H9 (cell line): ENCODE results near the gene CFDP1. TPM values are rescaled to one million over a fixed set of nuclear protein-coding genes. Genes with fewer than 3 reads are reported as not detected.

Source experiments
- DNase-seq: peaks from one replicate; pipeline ENCODE4 v3.0.0-alpha.2; 2017
- H2AFZ ChIP-seq: one replicate; pipeline ENCODE4 v1.6.1; 2013; ENCODE audit warnings: mild to moderate bottlenecking, low read length, control low read depth, moderate library complexity
- H2AK5ac ChIP-seq: 2 replicates; pipeline ENCODE4 v1.6.1; 2013; ENCODE audit warnings: low read length, control low read depth, mixed read lengths; ENCODE audit not compliant: insufficient read length
- H2BK120ac ChIP-seq: one replicate; pipeline ENCODE4 v1.6.1; 2013; ENCODE audit warnings: low read depth, mild to moderate bottlenecking, low read length, control low read depth, inconsistent platforms; ENCODE audit not compliant: poor library complexity, severe bottlenecking
- H2BK12ac ChIP-seq: 2 replicates; pipeline ENCODE4 v1.6.1; 2013; ENCODE audit warnings: low read length, control low read depth, mixed read lengths, low read depth; ENCODE audit not compliant: insufficient read length
- H2BK15ac ChIP-seq: 2 replicates; pipeline ENCODE4 v1.6.1; 2013; ENCODE audit warnings: low read depth, low read length, control low read depth
- H2BK20ac ChIP-seq: one replicate; pipeline ENCODE4 v1.6.1; 2013; ENCODE audit warnings: low read depth, mild to moderate bottlenecking, low read length, control low read depth, inconsistent platforms; ENCODE audit not compliant: poor library complexity, severe bottlenecking
- H2BK5ac ChIP-seq: 2 replicates; pipeline ENCODE4 v1.6.1; 2013; ENCODE audit warnings: low read length, control low read depth, mixed read lengths; ENCODE audit not compliant: insufficient read length
- H3K14ac ChIP-seq: 2 replicates; pipeline ENCODE4 v1.6.1; 2013; ENCODE audit warnings: low read length, control low read depth; ENCODE audit not compliant: insufficient read depth
- H3K18ac ChIP-seq: 2 replicates; pipeline ENCODE4 v1.6.1; 2013; ENCODE audit warnings: low read depth, mild to moderate bottlenecking, mixed read lengths, low read length, control low read depth; ENCODE audit not compliant: insufficient read length
- H3K23ac ChIP-seq: 2 replicates; pipeline ENCODE4 v1.6.1; 2013; ENCODE audit warnings: low read length, control low read depth, mixed read lengths, low read depth; ENCODE audit not compliant: insufficient read length
- H3K23me2 ChIP-seq: 2 replicates; pipeline ENCODE4 v1.6.1; 2013; ENCODE audit warnings: low read depth, mild to moderate bottlenecking, mixed read lengths, low read length, control low read depth; ENCODE audit not compliant: insufficient read length, poor library complexity, severe bottlenecking
- H3K27ac ChIP-seq: 2 replicates; pipeline ENCODE4 v1.5.1; 2013; ENCODE audit warnings: low read length, control low read depth, mixed read lengths, low read depth; ENCODE audit not compliant: insufficient read length
- H3K27me3 ChIP-seq: 2 replicates; pipeline ENCODE4 v1.6.1; 2013; ENCODE audit warnings: low read length, control low read depth, inconsistent platforms; ENCODE audit not compliant: insufficient read depth
- H3K4ac ChIP-seq: 2 replicates; pipeline ENCODE4 v1.6.1; 2013; ENCODE audit warnings: low read depth, mild to moderate bottlenecking, control low read depth, inconsistent platforms, low read length, moderate library complexity
- H3K4me1 ChIP-seq: 2 replicates; pipeline ENCODE4 v1.6.1; 2013; ENCODE audit warnings: low read length, control low read depth, inconsistent platforms; ENCODE audit not compliant: insufficient read depth
- H3K4me2 ChIP-seq: 2 replicates; pipeline ENCODE4 v1.6.1; 2013; ENCODE audit warnings: low read length, control low read depth, mixed read lengths; ENCODE audit not compliant: insufficient read length, insufficient read depth
- H3K56ac ChIP-seq: 2 replicates; pipeline ENCODE4 v1.6.1; 2013; ENCODE audit warnings: low read depth, mild to moderate bottlenecking, mixed read lengths, low read length, control low read depth; ENCODE audit not compliant: insufficient read length
- H3K79me1 ChIP-seq: 2 replicates; pipeline ENCODE4 v1.6.1; 2013; ENCODE audit warnings: low read depth, mild to moderate bottlenecking, moderate library complexity, low read length, control low read depth, inconsistent platforms; ENCODE audit not compliant: insufficient read depth, poor library complexity, severe bottlenecking
- H3K79me2 ChIP-seq: 2 replicates; pipeline ENCODE4 v1.6.1; 2013; ENCODE audit warnings: low read length, control low read depth, inconsistent platforms; ENCODE audit not compliant: insufficient read depth
- H3K9ac ChIP-seq: 2 replicates; pipeline ENCODE4 v1.6.1; 2013; ENCODE audit warnings: low read length, control low read depth, mixed read lengths; ENCODE audit not compliant: insufficient read length; ENCODE audit errors: extremely low read depth
- H3K9me3 ChIP-seq: one replicate; pipeline ENCODE4 v1.6.1; 2013; ENCODE audit warnings: low read depth, low read length, inconsistent platforms; ENCODE audit not compliant: control insufficient read depth
- H3T11ph ChIP-seq: one replicate; pipeline ENCODE4 v1.6.1; 2013; ENCODE audit warnings: mild to moderate bottlenecking, low read length, control low read depth, inconsistent platforms
- H4K20me1 ChIP-seq: one replicate; pipeline ENCODE4 v1.6.1; 2013; ENCODE audit not compliant: control insufficient read depth, insufficient read length, insufficient read depth
- H4K5ac ChIP-seq: 2 replicates; pipeline ENCODE4 v1.6.1; 2013; ENCODE audit warnings: low read depth, mild to moderate bottlenecking, mixed read lengths, low read length, control low read depth; ENCODE audit not compliant: insufficient read length
- H4K8ac ChIP-seq: replicated peaks from 2 replicates; pipeline ENCODE4 v1.6.1; 2013; ENCODE audit warnings: low read length, control low read depth, mixed read lengths, low read depth; ENCODE audit not compliant: insufficient read length
- H4K91ac ChIP-seq: 2 replicates; pipeline ENCODE4 v1.6.1; 2013; ENCODE audit warnings: low read depth, mild to moderate bottlenecking, moderate library complexity, mixed read lengths, low read length, control low read depth; ENCODE audit not compliant: insufficient read length
- H3K27ac Mint-ChIP-seq, 3 experiments: 2 replicates in 2 of 3; 3 replicates in 1 of 3; pipeline ENCODE4 v1.8.0; 2020 to 2021; ENCODE audit warnings: mixed read lengths in 3 of 3, mild to moderate bottlenecking in 1 of 3, moderate library complexity in 1 of 3
- H3K27me3 Mint-ChIP-seq: 2 replicates; pipeline ENCODE4 v1.8.0; 2021; ENCODE audit warnings: low read depth, mild to moderate bottlenecking, moderate library complexity, mixed read lengths
- H3K36me3 Mint-ChIP-seq, 3 experiments: 2 replicates in 2 of 3; 3 replicates in 1 of 3; pipeline ENCODE4 v1.8.0; 2020 to 2021; ENCODE audit warnings: low read depth in 3 of 3, mixed read lengths in 3 of 3; ENCODE audit not compliant: insufficient read depth in 1 of 3
- H3K4me1 Mint-ChIP-seq, 2 experiments: 2 replicates each; pipeline ENCODE4 v1.8.0; 2020; ENCODE audit warnings: mixed read lengths in 2 of 2
- H3K4me3 Mint-ChIP-seq, 2 experiments: 2 replicates in 1 of 2; 3 replicates in 1 of 2; pipeline ENCODE4 v1.8.0; 2020 to 2021; ENCODE audit warnings: mild to moderate bottlenecking in 2 of 2, mixed read lengths in 2 of 2, moderate library complexity in 1 of 2
- H3K9me3 Mint-ChIP-seq, 2 experiments: 2 replicates in 1 of 2; 3 replicates in 1 of 2; pipeline ENCODE4 v1.8.0; 2020; ENCODE audit warnings: mild to moderate bottlenecking in 2 of 2, mixed read lengths in 2 of 2, moderate library complexity in 1 of 2
- CTCF ChIP-seq: fragments of 200-600 bp; sonication (generic); conservative IDR thresholded peaks from 3 replicates; pipeline ENCODE4 v1.8.0; 2021; ENCODE audit warnings: antibody characterized with exemption, mild to moderate bottlenecking
- WGBS: extraction: QIAGEN DNeasy Blood & Tissue Kit; methylation state at CpG from one replicate; pipeline ENCODE4 v1.1.7; 2013; ENCODE audit warnings: missing lambda C conversion rate, low lambda C conversion rate, mixed read lengths; ENCODE audit not compliant: insufficient read length; ENCODE audit errors: extremely low coverage; 5-methylcytosine and 5-hydroxymethylcytosine counted together
- total RNA-seq: library from RNA; stranded (reverse); gene quantifications from 2 replicates; pipeline ENCODE4 v1.2.1, GENCODE V29; 2021

Gene CFDP1
- total RNA-seq, 1 experiment from 2014 or later, result 89.2 TPM

GRCh38 chr16:75293173-75293572 is 140.1 kb downstream of the CFDP1 start:
- Mint-ChIP-seq H3K4me1 (no peaks in the 10 kb centered on the region), H3K36me3 (peaks cover 11 to 49% (median 39%) of the 10 kb centered on the region in 3 experiments; a peak in 6 of 7 replicates), H3K4me3 (no peak overlapping the region), H3K9me3 (no peaks in the 10 kb centered on the region), H3K27me3 (no peaks in the 10 kb centered on the region), H3K27ac (no peak overlapping the region)
- H3K27me3 ChIP-seq, result no peaks in the 10 kb centered on the region
- no peak overlapping the region for H2BK5ac ChIP-seq
- H3K4ac ChIP-seq, result no peak overlapping the region
- no peaks in the 10 kb centered on the region for H3K79me1 ChIP-seq
- no peaks in the 10 kb centered on the region for H3K79me2 ChIP-seq
- no peak for DNase-seq
- no peak overlapping the region for H3K27ac ChIP-seq
- no peak overlapping the region for H3K4me2 ChIP-seq
- H2BK15ac ChIP-seq, result no peak overlapping the region
- no peaks in the 10 kb centered on the region for H3K23me2 ChIP-seq
- H3K4me1 ChIP-seq, result no peaks in the 10 kb centered on the region
- no peak for TF ChIP-seq CTCF
- no peak overlapping the region for H2AFZ ChIP-seq
- no CpG with 5 or more reads among the region's 4 CpGs for WGBS
- H3K18ac ChIP-seq, result no peak overlapping the region
- H4K20me1 ChIP-seq, result no peaks in the 10 kb centered on the region
- H4K5ac ChIP-seq, result no peak overlapping the region
- H3K56ac ChIP-seq, result no peak overlapping the region
- no peak overlapping the region for H2BK120ac ChIP-seq
- H4K8ac ChIP-seq, result no peak overlapping the region
- H4K91ac ChIP-seq, result no peak overlapping the region
- no peak overlapping the region for H2AK5ac ChIP-seq
- H3T11ph ChIP-seq, result no peak overlapping the region
- no peak overlapping the region for H3K23ac ChIP-seq
- no peak overlapping the region for H2BK20ac ChIP-seq
- no peak overlapping the region for H3K9ac ChIP-seq
- no peak overlapping the region for H2BK12ac ChIP-seq
- no peaks in the 10 kb centered on the region for H3K9me3 ChIP-seq
- H3K14ac ChIP-seq, result no peak overlapping the region
